Stimulated activated CD8-positive, alpha-beta memory T cell treated with anti-CD3 and anti-CD28 coated beads, Interleukin-7, amount 100 ng/mL, for 1 hour (primary cell): Measurements from ENCODE around the gene HSPA1L.
A peak's percentile ranks its signal among the peaks of the same experiment; 100 is the strongest.
"Not testable (repeated sequence)": the region's sequence is repeated elsewhere in the genome, so short reads cannot be mapped to it uniquely, and the experiment has no call there.

ENCODE experiments used
- DNase-seq, 2 donors: peaks; one replicate each; pipeline ENCODE4 v3.0.0-alpha.2; 2020; ENCODE audit warnings: low read depth in 2 of 2

The HSPA1L gene

GRCh38 chr6:31836474-31837368 is 21.6 kb upstream of the HSPA1L start:
- no peak for DNase-seq

- DNase-seq, result no peak
These were observed 21.0 kb upstream of the HSPA1L start for GRCh38 chr6:31836047-31836473.

- peak; percentile 64 to 67 for DNase-seq
These were observed 19.5 kb upstream of the HSPA1L start for GRCh38 chr6:31834367-31835250.

- DNase-seq, result no peak
These were observed 16.5 kb upstream of the HSPA1L start for GRCh38 chr6:31831350-31832215.

GRCh38 chr6:31830886-31831335 is 15.8 kb upstream of the HSPA1L start:
- DNase-seq, result no peak

GRCh38 chr6:31829633-31830283 is 14.7 kb upstream of the HSPA1L start:
- no peak for DNase-seq

- DNase-seq, result peak; percentile 78 to 81
These were observed 12.4 kb upstream of the HSPA1L start, which contains the start of gene HSPA1B for GRCh38 chr6:31827286-31828079. Gene HSPA1B, plus strand, starts transcription at chr6:31827738. Its CDS starts 213 bp downstream, at chr6:31827951.

- DNase-seq, result no peak
These were observed 11.8 kb upstream of the HSPA1L start for GRCh38 chr6:31826793-31827285.

GRCh38 chr6:31825553-31825952 is 10.5 kb upstream of the HSPA1L start:
- DNase-seq, result no peak

- DNase-seq, result not testable (repeated sequence)
These were observed 8.6 kb upstream of the HSPA1L start for GRCh38 chr6:31823592-31824196.

GRCh38 chr6:31822036-31822821 is 7.1 kb upstream of the HSPA1L start:
- peak in 1 of 2 donors; percentile 37 for DNase-seq

GRCh38 chr6:31821301-31822035 is 6.4 kb upstream of the HSPA1L start:
- no peak for DNase-seq

GRCh38 chr6:31820399-31820798 is 5.3 kb upstream of the HSPA1L start:
- DNase-seq, result not testable (repeated sequence)

- DNase-seq, result no peak
These were observed 4.8 kb upstream of the HSPA1L start for GRCh38 chr6:31819871-31820299.

- DNase-seq, result not testable (repeated sequence)
These were observed 2.9 kb upstream of the HSPA1L start for GRCh38 chr6:31817929-31818511.

GRCh38 chr6:31817133-31817928 is 2.2 kb upstream of the HSPA1L start:
- DNase-seq, result not testable (repeated sequence)

GRCh38 chr6:31814677-31815024 is 432 bp downstream of the HSPA1L start:
- DNase-seq, result no peak
